H9 (cell line): ENCODE data around the gene SPATS2. TPM values are rescaled to one million over a fixed set of nuclear protein-coding genes. Genes with fewer than 3 reads are reported as not detected.

Source experiments
- DNase-seq: peaks from one replicate; pipeline ENCODE4 v3.0.0-alpha.2; 2017
- H2AFZ ChIP-seq: one replicate; pipeline ENCODE4 v1.6.1; 2013; ENCODE audit warnings: mild to moderate bottlenecking, low read length, control low read depth, moderate library complexity
- H2AK5ac ChIP-seq: 2 replicates; pipeline ENCODE4 v1.6.1; 2013; ENCODE audit warnings: low read length, control low read depth, mixed read lengths; ENCODE audit not compliant: insufficient read length
- H2BK120ac ChIP-seq: one replicate; pipeline ENCODE4 v1.6.1; 2013; ENCODE audit warnings: low read depth, mild to moderate bottlenecking, low read length, control low read depth, inconsistent platforms; ENCODE audit not compliant: poor library complexity, severe bottlenecking
- H2BK12ac ChIP-seq: 2 replicates; pipeline ENCODE4 v1.6.1; 2013; ENCODE audit warnings: low read length, control low read depth, mixed read lengths, low read depth; ENCODE audit not compliant: insufficient read length
- H2BK15ac ChIP-seq: 2 replicates; pipeline ENCODE4 v1.6.1; 2013; ENCODE audit warnings: low read depth, low read length, control low read depth
- H2BK20ac ChIP-seq: one replicate; pipeline ENCODE4 v1.6.1; 2013; ENCODE audit warnings: low read depth, mild to moderate bottlenecking, low read length, control low read depth, inconsistent platforms; ENCODE audit not compliant: poor library complexity, severe bottlenecking
- H2BK5ac ChIP-seq: 2 replicates; pipeline ENCODE4 v1.6.1; 2013; ENCODE audit warnings: low read length, control low read depth, mixed read lengths; ENCODE audit not compliant: insufficient read length
- H3K14ac ChIP-seq: 2 replicates; pipeline ENCODE4 v1.6.1; 2013; ENCODE audit warnings: low read length, control low read depth; ENCODE audit not compliant: insufficient read depth
- H3K18ac ChIP-seq: 2 replicates; pipeline ENCODE4 v1.6.1; 2013; ENCODE audit warnings: low read depth, mild to moderate bottlenecking, mixed read lengths, low read length, control low read depth; ENCODE audit not compliant: insufficient read length
- H3K23ac ChIP-seq: 2 replicates; pipeline ENCODE4 v1.6.1; 2013; ENCODE audit warnings: low read length, control low read depth, mixed read lengths, low read depth; ENCODE audit not compliant: insufficient read length
- H3K23me2 ChIP-seq: 2 replicates; pipeline ENCODE4 v1.6.1; 2013; ENCODE audit warnings: low read depth, mild to moderate bottlenecking, mixed read lengths, low read length, control low read depth; ENCODE audit not compliant: insufficient read length, poor library complexity, severe bottlenecking
- H3K27ac ChIP-seq: 2 replicates; pipeline ENCODE4 v1.5.1; 2013; ENCODE audit warnings: low read length, control low read depth, mixed read lengths, low read depth; ENCODE audit not compliant: insufficient read length
- H3K27me3 ChIP-seq: 2 replicates; pipeline ENCODE4 v1.6.1; 2013; ENCODE audit warnings: low read length, control low read depth, inconsistent platforms; ENCODE audit not compliant: insufficient read depth
- H3K4ac ChIP-seq: 2 replicates; pipeline ENCODE4 v1.6.1; 2013; ENCODE audit warnings: low read depth, mild to moderate bottlenecking, control low read depth, inconsistent platforms, low read length, moderate library complexity
- H3K4me1 ChIP-seq: 2 replicates; pipeline ENCODE4 v1.6.1; 2013; ENCODE audit warnings: low read length, control low read depth, inconsistent platforms; ENCODE audit not compliant: insufficient read depth
- H3K4me2 ChIP-seq: 2 replicates; pipeline ENCODE4 v1.6.1; 2013; ENCODE audit warnings: low read length, control low read depth, mixed read lengths; ENCODE audit not compliant: insufficient read length, insufficient read depth
- H3K56ac ChIP-seq: 2 replicates; pipeline ENCODE4 v1.6.1; 2013; ENCODE audit warnings: low read depth, mild to moderate bottlenecking, mixed read lengths, low read length, control low read depth; ENCODE audit not compliant: insufficient read length
- H3K79me1 ChIP-seq: 2 replicates; pipeline ENCODE4 v1.6.1; 2013; ENCODE audit warnings: low read depth, mild to moderate bottlenecking, moderate library complexity, low read length, control low read depth, inconsistent platforms; ENCODE audit not compliant: insufficient read depth, poor library complexity, severe bottlenecking
- H3K79me2 ChIP-seq: 2 replicates; pipeline ENCODE4 v1.6.1; 2013; ENCODE audit warnings: low read length, control low read depth, inconsistent platforms; ENCODE audit not compliant: insufficient read depth
- H3K9ac ChIP-seq: 2 replicates; pipeline ENCODE4 v1.6.1; 2013; ENCODE audit warnings: low read length, control low read depth, mixed read lengths; ENCODE audit not compliant: insufficient read length; ENCODE audit errors: extremely low read depth
- H3K9me3 ChIP-seq: one replicate; pipeline ENCODE4 v1.6.1; 2013; ENCODE audit warnings: low read depth, low read length, inconsistent platforms; ENCODE audit not compliant: control insufficient read depth
- H3T11ph ChIP-seq: one replicate; pipeline ENCODE4 v1.6.1; 2013; ENCODE audit warnings: mild to moderate bottlenecking, low read length, control low read depth, inconsistent platforms
- H4K20me1 ChIP-seq: one replicate; pipeline ENCODE4 v1.6.1; 2013; ENCODE audit not compliant: control insufficient read depth, insufficient read length, insufficient read depth
- H4K5ac ChIP-seq: 2 replicates; pipeline ENCODE4 v1.6.1; 2013; ENCODE audit warnings: low read depth, mild to moderate bottlenecking, mixed read lengths, low read length, control low read depth; ENCODE audit not compliant: insufficient read length
- H4K8ac ChIP-seq: replicated peaks from 2 replicates; pipeline ENCODE4 v1.6.1; 2013; ENCODE audit warnings: low read length, control low read depth, mixed read lengths, low read depth; ENCODE audit not compliant: insufficient read length
- H4K91ac ChIP-seq: 2 replicates; pipeline ENCODE4 v1.6.1; 2013; ENCODE audit warnings: low read depth, mild to moderate bottlenecking, moderate library complexity, mixed read lengths, low read length, control low read depth; ENCODE audit not compliant: insufficient read length
- H3K27ac Mint-ChIP-seq, 3 experiments: 2 replicates in 2 of 3; 3 replicates in 1 of 3; pipeline ENCODE4 v1.8.0; 2020 to 2021; ENCODE audit warnings: mixed read lengths in 3 of 3, mild to moderate bottlenecking in 1 of 3, moderate library complexity in 1 of 3
- H3K27me3 Mint-ChIP-seq: 2 replicates; pipeline ENCODE4 v1.8.0; 2021; ENCODE audit warnings: low read depth, mild to moderate bottlenecking, moderate library complexity, mixed read lengths
- H3K36me3 Mint-ChIP-seq, 3 experiments: 2 replicates in 2 of 3; 3 replicates in 1 of 3; pipeline ENCODE4 v1.8.0; 2020 to 2021; ENCODE audit warnings: low read depth in 3 of 3, mixed read lengths in 3 of 3; ENCODE audit not compliant: insufficient read depth in 1 of 3
- H3K4me1 Mint-ChIP-seq, 2 experiments: 2 replicates each; pipeline ENCODE4 v1.8.0; 2020; ENCODE audit warnings: mixed read lengths in 2 of 2
- H3K4me3 Mint-ChIP-seq, 2 experiments: 2 replicates in 1 of 2; 3 replicates in 1 of 2; pipeline ENCODE4 v1.8.0; 2020 to 2021; ENCODE audit warnings: mild to moderate bottlenecking in 2 of 2, mixed read lengths in 2 of 2, moderate library complexity in 1 of 2
- H3K9me3 Mint-ChIP-seq, 2 experiments: 2 replicates in 1 of 2; 3 replicates in 1 of 2; pipeline ENCODE4 v1.8.0; 2020; ENCODE audit warnings: mild to moderate bottlenecking in 2 of 2, mixed read lengths in 2 of 2, moderate library complexity in 1 of 2
- WGBS: extraction: QIAGEN DNeasy Blood & Tissue Kit; methylation state at CpG from one replicate; pipeline ENCODE4 v1.1.7; 2013; ENCODE audit warnings: missing lambda C conversion rate, low lambda C conversion rate, mixed read lengths; ENCODE audit not compliant: insufficient read length; ENCODE audit errors: extremely low coverage; 5-methylcytosine and 5-hydroxymethylcytosine counted together
- total RNA-seq: library from RNA; stranded (reverse); gene quantifications from 2 replicates; pipeline ENCODE4 v1.2.1, GENCODE V29; 2021
- TF ChIP-seq, protein P1 (sequence below): fragments of 200-600 bp; sonication (generic); conservative IDR thresholded peaks from 3 replicates; pipeline ENCODE4 v1.8.0; 2021; ENCODE audit warnings: antibody characterized with exemption, mild to moderate bottlenecking

The SPATS2 gene
- total RNA-seq, 1 experiment from 2014 or later: 17.1 TPM

DNA sequence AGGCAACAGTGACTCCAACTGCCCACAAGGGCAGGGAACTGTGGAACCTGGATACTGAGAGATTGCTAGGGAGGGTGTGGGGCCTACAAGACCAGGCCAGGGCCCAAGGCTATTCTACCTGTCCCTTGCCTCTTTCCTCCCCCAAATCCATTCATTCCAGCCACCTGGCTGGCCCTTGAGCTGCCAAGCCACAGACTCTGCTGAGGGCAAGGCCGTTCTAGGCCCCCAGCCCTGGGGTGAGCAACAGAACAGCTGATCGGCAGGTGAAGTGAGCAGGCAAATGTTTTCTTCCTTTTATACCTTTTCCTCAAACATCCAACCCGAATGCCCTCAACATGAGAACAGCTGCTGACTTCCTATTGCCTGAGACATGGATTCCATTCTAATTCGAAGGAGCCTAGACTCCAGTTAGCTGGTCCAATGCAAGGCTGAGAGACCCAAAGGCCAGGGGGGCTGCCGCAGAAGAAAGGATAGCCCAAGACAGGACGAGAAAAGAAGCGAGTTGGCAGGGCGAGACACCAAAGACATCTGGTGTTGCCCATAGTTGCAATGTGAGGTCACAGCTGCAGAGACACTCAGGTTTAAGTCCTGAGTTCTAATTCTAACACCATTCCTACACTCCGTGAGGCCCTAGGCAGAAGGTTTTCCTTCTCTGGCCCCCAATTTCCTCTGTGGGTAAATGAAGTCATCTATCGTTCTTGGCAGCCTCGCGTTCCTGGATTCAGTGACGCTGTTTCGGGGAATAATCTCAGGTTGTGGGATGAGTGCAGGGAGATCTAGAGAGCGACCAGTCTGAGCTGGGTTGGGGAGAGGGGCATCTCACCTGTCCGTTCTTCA lies 31.9 kb upstream of the SPATS2 start:
- Mint-ChIP-seq H3K36me3 (peaks cover 3 to 11% (median 11%) of the 10 kb centered on the region in 3 experiments; a peak in 5 of 7 replicates), H3K27me3 (peaks cover 79% of the 10 kb centered on the region), H3K9me3 (peaks cover 0 to 3% of the 10 kb centered on the region in 2 experiments; a peak in 1 of 5 replicates), H3K4me3 (peak overlapping the region in 1 of 2 experiments; percentile 49; a peak in 2 of 5 replicates), H3K27ac (no peak overlapping the region), H3K4me1 (peaks cover 26 to 37% of the 10 kb centered on the region in 2 experiments)
- no peaks in the 10 kb centered on the region for H4K20me1 ChIP-seq
- no peak overlapping the region for H3K56ac ChIP-seq
- H3T11ph ChIP-seq: no peak overlapping the region
- no peak overlapping the region for H2BK12ac ChIP-seq
- no peaks in the 10 kb centered on the region for H3K79me2 ChIP-seq
- peaks cover 55% of the 10 kb centered on the region; the same call in 1 of the 2 replicates for H3K27me3 ChIP-seq
- H3K4me1 ChIP-seq: peaks cover under 1% of the 10 kb centered on the region; the same call in 1 of the 2 replicates
- no peak overlapping the region for H2BK15ac ChIP-seq
- TF ChIP-seq, protein P1, sequence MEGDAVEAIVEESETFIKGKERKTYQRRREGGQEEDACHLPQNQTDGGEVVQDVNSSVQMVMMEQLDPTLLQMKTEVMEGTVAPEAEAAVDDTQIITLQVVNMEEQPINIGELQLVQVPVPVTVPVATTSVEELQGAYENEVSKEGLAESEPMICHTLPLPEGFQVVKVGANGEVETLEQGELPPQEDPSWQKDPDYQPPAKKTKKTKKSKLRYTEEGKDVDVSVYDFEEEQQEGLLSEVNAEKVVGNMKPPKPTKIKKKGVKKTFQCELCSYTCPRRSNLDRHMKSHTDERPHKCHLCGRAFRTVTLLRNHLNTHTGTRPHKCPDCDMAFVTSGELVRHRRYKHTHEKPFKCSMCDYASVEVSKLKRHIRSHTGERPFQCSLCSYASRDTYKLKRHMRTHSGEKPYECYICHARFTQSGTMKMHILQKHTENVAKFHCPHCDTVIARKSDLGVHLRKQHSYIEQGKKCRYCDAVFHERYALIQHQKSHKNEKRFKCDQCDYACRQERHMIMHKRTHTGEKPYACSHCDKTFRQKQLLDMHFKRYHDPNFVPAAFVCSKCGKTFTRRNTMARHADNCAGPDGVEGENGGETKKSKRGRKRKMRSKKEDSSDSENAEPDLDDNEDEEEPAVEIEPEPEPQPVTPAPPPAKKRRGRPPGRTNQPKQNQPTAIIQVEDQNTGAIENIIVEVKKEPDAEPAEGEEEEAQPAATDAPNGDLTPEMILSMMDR: no peak
- no CpG with 5 or more reads among the region's 16 CpGs for WGBS
- H3K27ac ChIP-seq: no peak overlapping the region
- no peak overlapping the region for H3K9ac ChIP-seq
- no peak overlapping the region for H2AK5ac ChIP-seq
- H4K91ac ChIP-seq: no peak overlapping the region
- no peak overlapping the region for H3K23ac ChIP-seq
- H3K79me1 ChIP-seq: no peaks in the 10 kb centered on the region
- H3K9me3 ChIP-seq: no peaks in the 10 kb centered on the region
- H2AFZ ChIP-seq: no peak overlapping the region
- no peak overlapping the region for H2BK120ac ChIP-seq
- no peak overlapping the region for H4K5ac ChIP-seq
- no peak overlapping the region for H3K14ac ChIP-seq
- H2BK5ac ChIP-seq: no peak overlapping the region
- no peak overlapping the region for H4K8ac ChIP-seq
- no peak overlapping the region for H2BK20ac ChIP-seq
- no peak overlapping the region for H3K18ac ChIP-seq
- no peak overlapping the region for H3K4ac ChIP-seq
- no peak for DNase-seq
- peaks cover 9% of the 10 kb centered on the region for H3K23me2 ChIP-seq
- no peak overlapping the region for H3K4me2 ChIP-seq
